SJSA1 (cell line): ENCODE results near the gene NUP88. TPM values are rescaled to one million over a fixed set of nuclear protein-coding genes. Genes with fewer than 3 reads are reported as not detected.

Experiments used
- DNase-seq, 2 experiments: peaks; one replicate each; pipeline ENCODE4 v3.0.0-alpha.2; 2015 to 2020; ENCODE audit warnings: low spot score in 2 of 2, low read depth in 1 of 2
- H3K27ac ChIP-seq: fragments of 250-450 bp; sonication (Bioruptor Pico); 2 replicates; pipeline ENCODE4 v1.5.1; 2020; ENCODE audit warnings: mild to moderate bottlenecking, moderate library complexity
- H3K27me3 ChIP-seq: fragments of 250-450 bp; sonication (Bioruptor Pico); replicated peaks from 2 replicates; pipeline ENCODE4 v1.5.1; 2020; ENCODE audit warnings: mild to moderate bottlenecking, moderate library complexity
- H3K36me3 ChIP-seq: fragments of 250-450 bp; sonication (Bioruptor Pico); 2 replicates; pipeline ENCODE4 v1.5.1; 2020; ENCODE audit warnings: mild to moderate bottlenecking
- H3K4me1 ChIP-seq: fragments of 250-450 bp; sonication (Bioruptor Pico); replicated peaks from 2 replicates; pipeline ENCODE4 v1.6.1; 2021; ENCODE audit warnings: mild to moderate bottlenecking
- H3K4me3 ChIP-seq: fragments of 250-450 bp; sonication (Bioruptor Pico); 2 replicates; pipeline ENCODE4 v1.5.1; 2020; ENCODE audit warnings: mild to moderate bottlenecking
- H3K9me3 ChIP-seq: fragments of 250-450 bp; sonication (Bioruptor Pico); replicated peaks from 2 replicates; pipeline ENCODE4 v1.5.1; 2020; ENCODE audit warnings: mild to moderate bottlenecking
- total RNA-seq: library from RNA; depleted of rRNA; stranded (reverse); fragments of >200 nt; shearing (Covaris generic); gene quantifications from 2 replicates; pipeline ENCODE4 v1.2.3, GENCODE V29; 2014

Gene NUP88
- total RNA-seq, 1 experiment from 2014 or later = 146 TPM

- Histone ChIP-seq H3K27me3 (no peaks in the 10 kb centered on the region), H3K9me3 (no peaks in the 10 kb centered on the region), H3K4me1 (no peaks in the 10 kb centered on the region), H3K27ac (no peak overlapping the region), H3K36me3 (peaks cover 93% of the 10 kb centered on the region), H3K4me3 (no peak overlapping the region)
- DNase-seq = no peak
These were observed 14.1 kb downstream of the NUP88 start for GRCh38 chr17:5405400-5405799.

- H3K9me3 ChIP-seq = no peaks in the 10 kb centered on the region
- no peak for DNase-seq
- H3K27me3 ChIP-seq = no peaks in the 10 kb centered on the region
- no peak overlapping the region for H3K4me3 ChIP-seq
- peaks cover 89% of the 10 kb centered on the region for H3K36me3 ChIP-seq
- H3K27ac ChIP-seq = no peak overlapping the region
- H3K4me1 ChIP-seq = no peaks in the 10 kb centered on the region
These were observed 19.7 kb downstream of the NUP88 start for GRCh38 chr17:5399767-5400166.

- DNase-seq = no peak
- peaks cover 82% of the 10 kb centered on the region for H3K36me3 ChIP-seq
- no peak overlapping the region for H3K27ac ChIP-seq
- H3K4me3 ChIP-seq = no peak overlapping the region
- H3K27me3 ChIP-seq = no peaks in the 10 kb centered on the region
- no peaks in the 10 kb centered on the region for H3K4me1 ChIP-seq
- no peaks in the 10 kb centered on the region for H3K9me3 ChIP-seq
These were observed 22.9 kb downstream of the NUP88 start for GRCh38 chr17:5396612-5397011.

GRCh38 chr17:5391678-5392077, 27.8 kb downstream of the NUP88 start:
- Histone ChIP-seq H3K27me3 (no peaks in the 10 kb centered on the region), H3K4me1 (no peaks in the 10 kb centered on the region), H3K27ac (no peak overlapping the region), H3K9me3 (no peaks in the 10 kb centered on the region), H3K4me3 (no peak overlapping the region), H3K36me3 (peaks cover 84% of the 10 kb centered on the region)
- no peak for DNase-seq

- Histone ChIP-seq H3K27ac (no peak overlapping the region), H3K9me3 (no peaks in the 10 kb centered on the region), H3K36me3 (peaks cover 95% of the 10 kb centered on the region), H3K4me1 (no peaks in the 10 kb centered on the region), H3K27me3 (no peaks in the 10 kb centered on the region), H3K4me3 (no peak overlapping the region)
- no peak for DNase-seq
These were observed 37.9 kb downstream of the NUP88 start for GRCh38 chr17:5381542-5381941.

GRCh38 chr17:5380491-5381135, 38.8 kb downstream of the NUP88 start:
- Histone ChIP-seq H3K9me3 (no peaks in the 10 kb centered on the region), H3K36me3 (peaks cover 93% of the 10 kb centered on the region), H3K4me1 (no peaks in the 10 kb centered on the region), H3K4me3 (no peak overlapping the region), H3K27me3 (no peaks in the 10 kb centered on the region), H3K27ac (no peak overlapping the region)
- no peak for DNase-seq

GRCh38 chr17:5379351-5380107, 39.9 kb downstream of the NUP88 start:
- H3K4me3 ChIP-seq = no peak overlapping the region
- H3K27ac ChIP-seq = no peak overlapping the region
- peaks cover 87% of the 10 kb centered on the region for H3K36me3 ChIP-seq
- no peak for DNase-seq
- no peaks in the 10 kb centered on the region for H3K27me3 ChIP-seq
- H3K4me1 ChIP-seq = no peaks in the 10 kb centered on the region
- no peaks in the 10 kb centered on the region for H3K9me3 ChIP-seq

- no peaks in the 10 kb centered on the region for H3K4me1 ChIP-seq
- no peak for DNase-seq
- no peaks in the 10 kb centered on the region for H3K27me3 ChIP-seq
- H3K4me3 ChIP-seq = no peak overlapping the region
- no peaks in the 10 kb centered on the region for H3K9me3 ChIP-seq
- H3K27ac ChIP-seq = no peak overlapping the region
- peaks cover 84% of the 10 kb centered on the region for H3K36me3 ChIP-seq
These were observed 40.8 kb downstream of the NUP88 start for GRCh38 chr17:5378566-5379207.

- no peak for DNase-seq
- peaks cover 49% of the 10 kb centered on the region for H3K36me3 ChIP-seq
- H3K27me3 ChIP-seq = no peaks in the 10 kb centered on the region
- no peaks in the 10 kb centered on the region for H3K4me1 ChIP-seq
- no peak overlapping the region for H3K27ac ChIP-seq
- H3K9me3 ChIP-seq = no peaks in the 10 kb centered on the region
- no peak overlapping the region for H3K4me3 ChIP-seq
These were observed 46.4 kb downstream of the NUP88 start for GRCh38 chr17:5373112-5373511.

GRCh38 chr17:5370411-5370810, 49.1 kb downstream of the NUP88 start:
- H3K27me3 ChIP-seq = no peaks in the 10 kb centered on the region
- H3K36me3 ChIP-seq = peaks cover 45% of the 10 kb centered on the region
- no peak overlapping the region for H3K4me3 ChIP-seq
- no peaks in the 10 kb centered on the region for H3K4me1 ChIP-seq
- no peaks in the 10 kb centered on the region for H3K9me3 ChIP-seq
- DNase-seq = no peak
- H3K27ac ChIP-seq = no peak overlapping the region

- Histone ChIP-seq H3K27me3 (no peaks in the 10 kb centered on the region), H3K4me1 (no peaks in the 10 kb centered on the region), H3K4me3 (no peak overlapping the region), H3K36me3 (peaks cover 41% of the 10 kb centered on the region), H3K9me3 (no peaks in the 10 kb centered on the region), H3K27ac (no peak overlapping the region)
- no peak for DNase-seq
These were observed 53.6 kb downstream of the NUP88 start for GRCh38 chr17:5365831-5366230.

- no peaks in the 10 kb centered on the region for H3K4me1 ChIP-seq
- H3K27me3 ChIP-seq = no peaks in the 10 kb centered on the region
- no peak overlapping the region for H3K4me3 ChIP-seq
- peaks cover 41% of the 10 kb centered on the region for H3K36me3 ChIP-seq
- DNase-seq = no peak
- H3K27ac ChIP-seq = no peak overlapping the region
- no peaks in the 10 kb centered on the region for H3K9me3 ChIP-seq
These were observed 54.8 kb downstream of the NUP88 start for GRCh38 chr17:5364696-5365095.

- Histone ChIP-seq H3K27me3 (no peaks in the 10 kb centered on the region), H3K4me1 (no peaks in the 10 kb centered on the region), H3K27ac (no peak overlapping the region), H3K4me3 (no peak overlapping the region), H3K36me3 (peaks cover 46% of the 10 kb centered on the region), H3K9me3 (no peaks in the 10 kb centered on the region)
- no peak for DNase-seq
These were observed 55.3 kb downstream of the NUP88 start for GRCh38 chr17:5364156-5364555.

GRCh38 chr17:5362162-5362811, 57.2 kb downstream of the NUP88 start:
- Histone ChIP-seq H3K27me3 (no peaks in the 10 kb centered on the region), H3K36me3 (peaks cover 38% of the 10 kb centered on the region), H3K9me3 (no peaks in the 10 kb centered on the region), H3K27ac (no peak overlapping the region), H3K4me1 (no peaks in the 10 kb centered on the region), H3K4me3 (no peak overlapping the region)
- no peak for DNase-seq
